ENCODE data around the gene CTNNBIP1. TPM values are rescaled to one million over a fixed set of nuclear protein-coding genes. Genes with fewer than 3 reads are reported as not detected.

The CTNNBIP1 gene
- total RNA-seq, 1 donor from 2014 or later, result 106 TPM

DNA sequence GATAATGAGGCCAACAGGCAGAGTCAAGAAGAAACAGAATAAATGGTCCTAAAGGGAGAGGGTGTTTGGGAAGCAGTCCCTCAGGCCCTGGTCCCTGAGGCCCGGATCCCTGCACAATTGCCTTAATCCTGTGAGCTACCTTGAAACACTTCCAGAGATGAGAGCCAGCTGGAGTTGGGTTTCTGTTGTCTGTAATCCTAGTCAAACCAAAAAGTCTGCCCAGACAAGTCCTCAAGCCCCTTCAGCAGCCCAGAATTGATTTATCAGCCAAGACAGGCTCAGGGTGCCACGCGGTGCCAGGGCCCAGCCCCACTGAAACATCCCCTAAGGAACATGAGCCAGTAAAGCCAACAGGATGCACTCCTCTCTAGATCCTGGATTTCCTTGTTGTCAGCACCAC, 69.9 kb downstream of the CTNNBIP1 start:
- H3K36me3 Mint-ChIP-seq (ENCODE audit: low read depth, unreplicated experiment), result no peaks in the 10 kb centered on the region
- peaks cover 9% of the 10 kb centered on the region for H3K27me3 Mint-ChIP-seq (ENCODE audit: unreplicated experiment)
- no peak overlapping the region for H3K27ac Mint-ChIP-seq (ENCODE audit: unreplicated experiment)
- DNase-seq (ENCODE audit: low spot score), result no peak
- no peak overlapping the region for H3K4me3 Mint-ChIP-seq (ENCODE audit: unreplicated experiment)
- H3K9me3 Mint-ChIP-seq (ENCODE audit: unreplicated experiment), result no peaks in the 10 kb centered on the region
- TF ChIP-seq, protein P1, sequence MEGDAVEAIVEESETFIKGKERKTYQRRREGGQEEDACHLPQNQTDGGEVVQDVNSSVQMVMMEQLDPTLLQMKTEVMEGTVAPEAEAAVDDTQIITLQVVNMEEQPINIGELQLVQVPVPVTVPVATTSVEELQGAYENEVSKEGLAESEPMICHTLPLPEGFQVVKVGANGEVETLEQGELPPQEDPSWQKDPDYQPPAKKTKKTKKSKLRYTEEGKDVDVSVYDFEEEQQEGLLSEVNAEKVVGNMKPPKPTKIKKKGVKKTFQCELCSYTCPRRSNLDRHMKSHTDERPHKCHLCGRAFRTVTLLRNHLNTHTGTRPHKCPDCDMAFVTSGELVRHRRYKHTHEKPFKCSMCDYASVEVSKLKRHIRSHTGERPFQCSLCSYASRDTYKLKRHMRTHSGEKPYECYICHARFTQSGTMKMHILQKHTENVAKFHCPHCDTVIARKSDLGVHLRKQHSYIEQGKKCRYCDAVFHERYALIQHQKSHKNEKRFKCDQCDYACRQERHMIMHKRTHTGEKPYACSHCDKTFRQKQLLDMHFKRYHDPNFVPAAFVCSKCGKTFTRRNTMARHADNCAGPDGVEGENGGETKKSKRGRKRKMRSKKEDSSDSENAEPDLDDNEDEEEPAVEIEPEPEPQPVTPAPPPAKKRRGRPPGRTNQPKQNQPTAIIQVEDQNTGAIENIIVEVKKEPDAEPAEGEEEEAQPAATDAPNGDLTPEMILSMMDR (IDR thresholded peaks at IDR 0.05; ENCODE audit: unreplicated experiment), result no peak
- H3K4me1 Mint-ChIP-seq (ENCODE audit: unreplicated experiment), result peaks cover 10% of the 10 kb centered on the region

DNA sequence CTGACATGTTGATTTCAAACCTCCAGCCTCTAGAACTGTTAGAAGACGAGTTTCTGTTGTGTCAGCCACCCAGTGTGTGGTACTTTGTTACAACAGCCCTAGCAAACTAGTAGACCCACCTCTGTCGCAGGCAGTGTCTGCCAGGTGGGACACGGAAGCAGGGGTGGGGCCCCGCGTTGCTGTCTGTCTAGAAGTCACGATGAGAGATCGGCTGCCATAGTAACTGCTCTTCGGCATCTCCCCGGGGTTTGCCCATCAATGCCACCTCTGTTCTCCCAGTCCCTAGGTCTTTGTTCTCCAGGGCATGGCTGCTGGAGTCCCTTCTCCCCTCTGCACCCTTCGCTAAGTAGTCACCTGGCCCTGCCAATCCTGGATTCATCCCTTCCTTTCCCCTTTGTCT, 71.1 kb downstream of the CTNNBIP1 start:
- Mint-ChIP-seq H3K27ac (ENCODE audit: unreplicated experiment) (no peak overlapping the region), H3K4me1 (ENCODE audit: unreplicated experiment) (peaks cover 3% of the 10 kb centered on the region), H3K36me3 (ENCODE audit: low read depth, unreplicated experiment) (no peaks in the 10 kb centered on the region), H3K9me3 (ENCODE audit: unreplicated experiment) (no peaks in the 10 kb centered on the region), H3K4me3 (ENCODE audit: unreplicated experiment) (no peak overlapping the region), H3K27me3 (ENCODE audit: unreplicated experiment) (peaks cover 5% of the 10 kb centered on the region)
- TF ChIP-seq, protein P1 (IDR thresholded peaks at IDR 0.05; ENCODE audit: unreplicated experiment), result no peak
- no peak for DNase-seq (ENCODE audit: low spot score)

DNA sequence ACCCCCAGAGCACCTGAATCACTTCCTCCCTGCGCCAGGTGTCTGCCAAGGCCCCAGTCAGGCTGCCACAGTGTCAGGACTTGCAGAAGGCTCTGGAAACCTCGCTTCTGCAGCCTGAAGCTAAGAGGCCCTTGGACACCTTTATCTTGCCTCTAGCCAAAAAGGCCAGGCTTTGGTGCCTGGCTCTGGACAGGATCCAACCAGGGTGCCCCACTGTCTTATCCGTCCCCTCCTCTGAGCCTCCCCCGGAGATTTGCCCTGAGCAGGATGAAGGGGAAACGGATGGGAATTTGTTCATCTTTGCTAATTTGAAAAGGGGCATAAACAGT, 73.5 kb downstream of the CTNNBIP1 start:
- no peak overlapping the region for H3K4me3 Mint-ChIP-seq (ENCODE audit: unreplicated experiment)
- peaks cover 5% of the 10 kb centered on the region for H3K27me3 Mint-ChIP-seq (ENCODE audit: unreplicated experiment)
- H3K36me3 Mint-ChIP-seq (ENCODE audit: low read depth, unreplicated experiment), result no peaks in the 10 kb centered on the region
- DNase-seq (ENCODE audit: low spot score), result no peak
- no peaks in the 10 kb centered on the region for H3K9me3 Mint-ChIP-seq (ENCODE audit: unreplicated experiment)
- TF ChIP-seq, protein P1 (IDR thresholded peaks at IDR 0.05; ENCODE audit: unreplicated experiment), result no peak
- no peak overlapping the region for H3K27ac Mint-ChIP-seq (ENCODE audit: unreplicated experiment)
- H3K4me1 Mint-ChIP-seq (ENCODE audit: unreplicated experiment), result peaks cover 3% of the 10 kb centered on the region

DNA sequence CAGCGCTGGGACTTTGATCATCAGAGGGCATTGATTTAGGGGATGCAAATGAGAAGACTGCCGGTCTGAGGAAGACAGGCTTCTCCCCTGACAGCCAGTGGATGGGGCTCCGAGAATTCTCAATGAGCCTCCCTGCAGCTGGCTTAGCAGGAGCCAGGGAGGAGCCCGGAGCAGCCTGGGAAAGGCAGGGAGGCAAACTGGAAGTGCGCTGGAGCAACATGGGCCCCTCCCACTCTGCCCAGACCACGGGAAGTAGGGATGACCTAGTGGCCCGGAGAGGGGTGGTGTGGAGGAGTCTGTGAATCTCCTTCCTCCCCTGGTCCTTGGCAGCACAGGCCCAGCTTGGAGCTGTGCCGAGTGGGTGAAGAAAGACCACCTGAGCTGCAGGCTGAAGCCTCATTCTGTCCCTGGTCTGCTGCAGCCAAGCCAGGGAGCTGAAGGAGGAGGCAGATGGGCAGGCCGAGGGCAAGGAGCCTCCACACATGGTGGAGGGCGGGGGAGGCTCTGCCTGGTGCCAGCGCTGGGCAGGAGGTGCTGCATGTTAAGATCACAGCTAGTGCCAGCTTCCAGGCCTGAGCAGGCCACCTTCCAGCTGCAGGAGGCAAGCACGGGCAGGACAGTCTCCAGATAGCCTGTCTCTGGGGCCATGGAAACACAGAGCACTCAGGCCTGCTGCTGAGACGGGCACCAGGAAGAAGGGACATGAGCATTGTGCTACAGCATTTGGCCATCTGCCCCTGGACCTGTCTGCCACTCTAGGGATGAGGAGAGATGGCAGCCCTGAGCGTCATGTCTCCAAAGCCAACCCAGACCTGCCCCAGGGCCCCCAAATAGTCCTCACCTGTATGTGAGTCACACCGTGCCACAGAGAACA, 74.1 kb downstream of the CTNNBIP1 start:
- peaks cover 3% of the 10 kb centered on the region for H3K4me1 Mint-ChIP-seq (ENCODE audit: unreplicated experiment)
- no peaks in the 10 kb centered on the region for H3K9me3 Mint-ChIP-seq (ENCODE audit: unreplicated experiment)
- no peak for DNase-seq (ENCODE audit: low spot score)
- H3K4me3 Mint-ChIP-seq (ENCODE audit: unreplicated experiment), result no peak overlapping the region
- peaks cover 4% of the 10 kb centered on the region for H3K27me3 Mint-ChIP-seq (ENCODE audit: unreplicated experiment)
- H3K36me3 Mint-ChIP-seq (ENCODE audit: low read depth, unreplicated experiment), result no peaks in the 10 kb centered on the region
- H3K27ac Mint-ChIP-seq (ENCODE audit: unreplicated experiment), result no peak overlapping the region
- TF ChIP-seq, protein P1 (IDR thresholded peaks at IDR 0.05; ENCODE audit: unreplicated experiment), result no peak

DNA sequence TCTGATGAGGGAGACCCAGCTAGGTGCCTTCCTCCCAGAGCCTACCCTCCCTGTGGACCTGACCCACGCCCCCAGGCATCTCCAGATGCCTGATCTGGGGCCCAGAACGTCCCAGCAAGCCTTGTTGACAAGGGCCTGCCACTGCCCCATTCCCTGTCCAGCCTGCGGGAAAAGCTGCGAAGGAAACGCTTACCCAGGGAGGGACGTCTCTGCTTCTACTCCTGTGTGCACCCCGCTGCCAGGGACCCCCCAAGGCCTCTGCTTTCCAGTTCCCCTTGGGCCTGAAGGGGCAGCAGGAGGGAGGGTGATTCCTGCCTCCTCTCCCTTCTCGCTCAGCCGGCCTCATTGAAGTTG, 74.7 kb downstream of the CTNNBIP1 start:
- TF ChIP-seq, protein P1 (IDR thresholded peaks at IDR 0.05; ENCODE audit: unreplicated experiment), result no peak
- no peaks in the 10 kb centered on the region for H3K36me3 Mint-ChIP-seq (ENCODE audit: low read depth, unreplicated experiment)
- no peak overlapping the region for H3K27ac Mint-ChIP-seq (ENCODE audit: unreplicated experiment)
- peaks cover 3% of the 10 kb centered on the region for H3K27me3 Mint-ChIP-seq (ENCODE audit: unreplicated experiment)
- no peak overlapping the region for H3K4me3 Mint-ChIP-seq (ENCODE audit: unreplicated experiment)
- DNase-seq (ENCODE audit: low spot score), result no peak
- peaks cover 3% of the 10 kb centered on the region for H3K4me1 Mint-ChIP-seq (ENCODE audit: unreplicated experiment)
- no peaks in the 10 kb centered on the region for H3K9me3 Mint-ChIP-seq (ENCODE audit: unreplicated experiment)
